ENCODE data around the gene SPRR5.

SPRR5 gene

GRCh38 chr1:152946248-152946647 is 758 bp upstream of the SPRR5 start:
- H3K9me3 ChIP-seq (ENCODE audit: control extremely low read depth in 1 of 5, control insufficient read depth in 4 of 5, insufficient read depth in 2 of 5, low read depth in 1 of 5, low read length in 4 of 5), result no peaks in the 10 kb centered on the region
- no peak overlapping the region for H3K27ac ChIP-seq (ENCODE audit: insufficient read depth in 1 of 2, low read depth in 1 of 2, low read length in 2 of 2, poor library complexity in 1 of 2, severe bottlenecking in 2 of 2)
- WGBS (ENCODE audit: insufficient coverage), result 60% methylated on average over 1 of the region's 3 CpGs
- no peaks in the 10 kb centered on the region for H3K36me3 ChIP-seq (ENCODE audit: control insufficient read depth in 4 of 4, insufficient read depth in 4 of 4, low read length in 3 of 4)
- H3K4me3 ChIP-seq (ENCODE audit: control insufficient read depth in 1 of 7, extremely low read depth in 1 of 7, insufficient read depth in 4 of 7, low read depth in 2 of 7, low read length in 6 of 7), result no peak overlapping the region
- H3K4me1 ChIP-seq (ENCODE audit: control extremely low read depth in 1 of 4, control insufficient read depth in 4 of 4, insufficient read depth in 4 of 4, low read length in 3 of 4), result no peaks in the 10 kb centered on the region
- ChIA-PET CTCF (interaction anchor here (0.9 kb wide), 1 partner anchor 9 kb away, joined by 4 read pairs; no protein-coding TSS in a partner anchor), POLR2A (no interaction called here)
- DNase-seq, result no peak
- peaks cover 0 to 4% (median 2%) of the 10 kb centered on the region in 5 experiments for H3K27me3 ChIP-seq (replicated peaks in 2 of 5; ENCODE audit: control insufficient read depth in 4 of 5, insufficient read depth in 5 of 5, low read length in 4 of 5)

- peaks cover 0 to 11% (median 5%) of the 10 kb centered on the region in 5 experiments for H3K27me3 ChIP-seq (replicated peaks in 2 of 5; ENCODE audit: control insufficient read depth in 4 of 5, insufficient read depth in 5 of 5, low read length in 4 of 5)
- no peaks in the 10 kb centered on the region for H3K4me1 ChIP-seq (ENCODE audit: control extremely low read depth in 1 of 4, control insufficient read depth in 4 of 4, insufficient read depth in 4 of 4, low read length in 3 of 4)
- ChIA-PET POLR2A (no interaction called here), CTCF (no interaction called here)
- WGBS (ENCODE audit: insufficient coverage), result 78% methylated on average over 4 of the region's 5 CpGs
- H3K36me3 ChIP-seq (ENCODE audit: control insufficient read depth in 4 of 4, insufficient read depth in 4 of 4, low read length in 3 of 4), result no peaks in the 10 kb centered on the region
- H3K4me3 ChIP-seq (ENCODE audit: control insufficient read depth in 1 of 7, extremely low read depth in 1 of 7, insufficient read depth in 4 of 7, low read depth in 2 of 7, low read length in 6 of 7), result no peak overlapping the region
- DNase-seq, result no peak
- no peak overlapping the region for H3K27ac ChIP-seq (ENCODE audit: insufficient read depth in 1 of 2, low read depth in 1 of 2, low read length in 2 of 2, poor library complexity in 1 of 2, severe bottlenecking in 2 of 2)
- peaks cover 0 to 3% (median 0%) of the 10 kb centered on the region in 5 experiments for H3K9me3 ChIP-seq (ENCODE audit: control extremely low read depth in 1 of 5, control insufficient read depth in 4 of 5, insufficient read depth in 2 of 5, low read depth in 1 of 5, low read length in 4 of 5)
Observed at GRCh38 chr1:152951711-152952110, 4.7 kb downstream of the SPRR5 start.

DNA sequence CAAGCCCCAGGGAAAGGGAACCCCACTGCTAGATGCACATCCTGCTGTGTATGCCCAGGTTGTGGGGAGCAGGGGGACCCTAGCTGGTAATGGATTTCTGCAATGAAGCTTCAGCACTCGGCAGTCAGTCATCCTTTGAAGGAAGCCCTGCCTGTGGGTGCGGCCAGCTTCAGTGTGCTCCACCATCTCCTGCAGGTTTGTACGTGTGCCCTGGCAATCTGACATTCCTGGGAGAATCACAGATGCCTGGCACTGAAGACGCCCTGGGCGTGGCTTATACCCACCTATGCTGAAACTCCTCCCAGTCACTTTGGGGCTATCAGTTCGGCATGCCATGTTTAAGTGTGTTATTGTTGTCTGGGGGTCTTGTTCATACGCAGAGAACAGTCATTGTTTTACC is 6.8 kb downstream of the SPRR5 start:
- H3K27ac ChIP-seq (ENCODE audit: insufficient read depth in 1 of 2, low read depth in 1 of 2, low read length in 2 of 2, poor library complexity in 1 of 2, severe bottlenecking in 2 of 2), result no peak overlapping the region
- CTCF ChIA-PET, result interaction anchor here (1.3 kb wide), 1 partner anchor 9 kb away, joined by 3 read pairs; no protein-coding TSS in a partner anchor
- POLR2A ChIA-PET, result no interaction called here
- WGBS (ENCODE audit: insufficient coverage), result 88% methylated on average over 4 of the region's 7 CpGs
- no peak overlapping the region for H3K4me3 ChIP-seq (ENCODE audit: control insufficient read depth in 1 of 7, extremely low read depth in 1 of 7, insufficient read depth in 4 of 7, low read depth in 2 of 7, low read length in 6 of 7)
- peaks cover 0 to 5% (median 0%) of the 10 kb centered on the region in 5 experiments for H3K9me3 ChIP-seq (ENCODE audit: control extremely low read depth in 1 of 5, control insufficient read depth in 4 of 5, insufficient read depth in 2 of 5, low read depth in 1 of 5, low read length in 4 of 5)
- H3K36me3 ChIP-seq (ENCODE audit: control insufficient read depth in 4 of 4, insufficient read depth in 4 of 4, low read length in 3 of 4), result no peaks in the 10 kb centered on the region
- DNase-seq, result no peak
- H3K27me3 ChIP-seq (replicated peaks in 2 of 5; ENCODE audit: control insufficient read depth in 4 of 5, insufficient read depth in 5 of 5, low read length in 4 of 5), result peaks cover 0 to 11% (median 3%) of the 10 kb centered on the region in 5 experiments
- H3K4me1 ChIP-seq (ENCODE audit: control extremely low read depth in 1 of 4, control insufficient read depth in 4 of 4, insufficient read depth in 4 of 4, low read length in 3 of 4), result no peaks in the 10 kb centered on the region

DNA sequence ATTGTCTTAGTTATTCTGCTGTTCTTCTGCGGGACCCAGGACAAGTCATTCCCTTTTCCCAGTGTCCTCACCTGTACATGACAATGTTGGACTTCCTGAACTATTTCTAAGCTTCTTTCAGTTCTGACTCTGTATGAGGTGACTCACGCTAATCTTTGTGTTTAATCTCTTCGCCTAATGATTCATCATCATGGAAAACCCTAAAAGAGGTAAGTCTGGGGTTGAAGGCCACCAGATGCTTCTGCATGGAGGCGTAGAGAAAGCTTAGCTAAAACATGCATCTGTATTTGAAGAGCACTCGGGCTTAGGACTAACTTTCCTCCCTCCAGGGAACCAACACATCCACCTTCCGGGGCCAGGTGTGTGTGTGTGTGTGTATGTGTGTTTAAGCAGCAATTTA is 7.4 kb downstream of the SPRR5 start:
- Histone ChIP-seq H3K9me3 (ENCODE audit: control extremely low read depth in 1 of 5, control insufficient read depth in 4 of 5, insufficient read depth in 2 of 5, low read depth in 1 of 5, low read length in 4 of 5) (peaks cover 0 to 5% (median 0%) of the 10 kb centered on the region in 5 experiments), H3K27ac (ENCODE audit: insufficient read depth in 1 of 2, low read depth in 1 of 2, low read length in 2 of 2, poor library complexity in 1 of 2, severe bottlenecking in 2 of 2) (no peak overlapping the region), H3K36me3 (ENCODE audit: control insufficient read depth in 4 of 4, insufficient read depth in 4 of 4, low read length in 3 of 4) (no peaks in the 10 kb centered on the region), H3K4me3 (ENCODE audit: control insufficient read depth in 1 of 7, extremely low read depth in 1 of 7, insufficient read depth in 4 of 7, low read depth in 2 of 7, low read length in 6 of 7) (no peak overlapping the region), H3K4me1 (ENCODE audit: control extremely low read depth in 1 of 4, control insufficient read depth in 4 of 4, insufficient read depth in 4 of 4, low read length in 3 of 4) (no peaks in the 10 kb centered on the region), H3K27me3 (replicated peaks in 2 of 5; ENCODE audit: control insufficient read depth in 4 of 5, insufficient read depth in 5 of 5, low read length in 4 of 5) (peaks cover 0 to 11% (median 3%) of the 10 kb centered on the region in 5 experiments)
- WGBS (ENCODE audit: insufficient coverage), result 100% methylated on average over 3 of the region's 6 CpGs
- ChIA-PET CTCF (interaction anchor here (1.0 kb wide), 1 partner anchor 9 kb away, joined by 4 read pairs; no protein-coding TSS in a partner anchor), POLR2A (no interaction called here)
- no peak for DNase-seq

- POLR2A ChIA-PET, result no interaction called here
- CTCF ChIA-PET, result no interaction called here
Observed at GRCh38 chr1:152957561-152957960, 10.6 kb downstream of the SPRR5 start.

GRCh38 chr1:152959273-152959672 is 12.3 kb downstream of the SPRR5 start:
- H3K36me3 ChIP-seq (ENCODE audit: control insufficient read depth in 4 of 4, insufficient read depth in 4 of 4, low read length in 3 of 4), result no peaks in the 10 kb centered on the region
- no peak overlapping the region for H3K27ac ChIP-seq (ENCODE audit: insufficient read depth in 1 of 2, low read depth in 1 of 2, low read length in 2 of 2, poor library complexity in 1 of 2, severe bottlenecking in 2 of 2)
- ChIA-PET CTCF (no interaction called here), POLR2A (no interaction called here)
- peaks cover 0 to 1% (median 0%) of the 10 kb centered on the region in 5 experiments for H3K9me3 ChIP-seq (ENCODE audit: control extremely low read depth in 1 of 5, control insufficient read depth in 4 of 5, insufficient read depth in 2 of 5, low read depth in 1 of 5, low read length in 4 of 5)
- H3K27me3 ChIP-seq (replicated peaks in 2 of 5; ENCODE audit: control insufficient read depth in 4 of 5, insufficient read depth in 5 of 5, low read length in 4 of 5), result peaks cover 0 to 3% (median 2%) of the 10 kb centered on the region in 5 experiments
- no CpG with 5 or more reads among the region's 3 CpGs for WGBS (ENCODE audit: insufficient coverage)
- no peak for DNase-seq
- no peaks in the 10 kb centered on the region for H3K4me1 ChIP-seq (ENCODE audit: control extremely low read depth in 1 of 4, control insufficient read depth in 4 of 4, insufficient read depth in 4 of 4, low read length in 3 of 4)
- H3K4me3 ChIP-seq (ENCODE audit: control insufficient read depth in 1 of 7, extremely low read depth in 1 of 7, insufficient read depth in 4 of 7, low read depth in 2 of 7, low read length in 6 of 7), result no peak overlapping the region

More at GRCh38 chr1:152957561-152957960, 10.6 kb downstream of the SPRR5 start:
- 84% methylated on average over 3 of the region's 3 CpGs for WGBS (ENCODE audit: insufficient coverage)
- Histone ChIP-seq H3K9me3 (ENCODE audit: control extremely low read depth in 1 of 5, control insufficient read depth in 4 of 5, insufficient read depth in 2 of 5, low read depth in 1 of 5, low read length in 4 of 5) (peaks cover 0 to 1% (median 0%) of the 10 kb centered on the region in 5 experiments), H3K4me1 (ENCODE audit: control extremely low read depth in 1 of 4, control insufficient read depth in 4 of 4, insufficient read depth in 4 of 4, low read length in 3 of 4) (no peaks in the 10 kb centered on the region), H3K36me3 (ENCODE audit: control insufficient read depth in 4 of 4, insufficient read depth in 4 of 4, low read length in 3 of 4) (no peaks in the 10 kb centered on the region), H3K27ac (ENCODE audit: insufficient read depth in 1 of 2, low read depth in 1 of 2, low read length in 2 of 2, poor library complexity in 1 of 2, severe bottlenecking in 2 of 2) (no peak overlapping the region), H3K4me3 (ENCODE audit: control insufficient read depth in 1 of 7, extremely low read depth in 1 of 7, insufficient read depth in 4 of 7, low read depth in 2 of 7, low read length in 6 of 7) (no peak overlapping the region), H3K27me3 (replicated peaks in 2 of 5; ENCODE audit: control insufficient read depth in 4 of 5, insufficient read depth in 5 of 5, low read length in 4 of 5) (peaks cover 0 to 5% (median 2%) of the 10 kb centered on the region in 5 experiments)
- no peak for DNase-seq

- H3K27ac ChIP-seq (ENCODE audit: insufficient read depth in 1 of 2, low read depth in 1 of 2, low read length in 2 of 2, poor library complexity in 1 of 2, severe bottlenecking in 2 of 2), result no peak overlapping the region
- peaks cover 0 to 4% (median 2%) of the 10 kb centered on the region in 5 experiments for H3K27me3 ChIP-seq (replicated peaks in 2 of 5; ENCODE audit: control insufficient read depth in 4 of 5, insufficient read depth in 5 of 5, low read length in 4 of 5)
- H3K9me3 ChIP-seq (ENCODE audit: control extremely low read depth in 1 of 5, control insufficient read depth in 4 of 5, insufficient read depth in 2 of 5, low read depth in 1 of 5, low read length in 4 of 5), result peaks cover 0 to 1% (median 0%) of the 10 kb centered on the region in 5 experiments
- no peak overlapping the region for H3K4me3 ChIP-seq (ENCODE audit: control insufficient read depth in 1 of 7, extremely low read depth in 1 of 7, insufficient read depth in 4 of 7, low read depth in 2 of 7, low read length in 6 of 7)
- CTCF ChIA-PET, result no interaction called here
- POLR2A ChIA-PET, result no interaction called here
- no peaks in the 10 kb centered on the region for H3K36me3 ChIP-seq (ENCODE audit: control insufficient read depth in 4 of 4, insufficient read depth in 4 of 4, low read length in 3 of 4)
- WGBS (ENCODE audit: insufficient coverage), result 92% methylated on average over 10 of the region's 10 CpGs
- DNase-seq, result no peak
- no peaks in the 10 kb centered on the region for H3K4me1 ChIP-seq (ENCODE audit: control extremely low read depth in 1 of 4, control insufficient read depth in 4 of 4, insufficient read depth in 4 of 4, low read length in 3 of 4)
Observed at GRCh38 chr1:152959801-152960451, 12.9 kb downstream of the SPRR5 start.

All from common myeloid progenitor, CD34-positive (primary cell).